Measurements from ENCODE around the gene KRT72. TPM values are rescaled to one million over a fixed set of nuclear protein-coding genes. Genes with fewer than 3 reads are reported as not detected.
A peak's percentile ranks its signal among the peaks of the same experiment; 100 is the strongest.

The KRT72 gene
- total and polyA plus RNA-seq, 4 donors, result not detected

DNA sequence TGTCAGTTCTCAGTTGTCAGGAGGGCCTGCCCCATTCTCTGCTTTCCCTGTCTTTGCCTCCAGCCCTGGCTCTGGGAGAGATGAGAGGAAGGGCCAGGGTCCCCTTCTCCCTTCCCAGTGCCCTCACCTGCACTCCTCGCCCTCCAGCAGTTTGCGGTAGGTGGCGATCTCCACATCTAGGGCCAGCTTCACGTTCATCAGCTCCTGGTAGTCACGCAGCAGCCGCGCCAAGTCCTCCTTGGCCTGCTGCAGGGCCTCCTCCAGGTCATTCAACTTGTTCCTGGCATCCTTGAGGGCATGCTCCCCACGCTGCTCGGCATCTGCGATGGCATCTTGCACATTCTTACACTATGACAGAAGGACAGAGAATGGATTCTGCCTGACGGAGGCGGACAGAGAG, 45.4 kb upstream of the KRT72 start:
- DNase-seq (ENCODE audit: low spot score), result peak; percentile 27
- Histone ChIP-seq H3K4me1 (ENCODE audit: control insufficient read depth in 4 of 4, insufficient read depth in 4 of 4, low read length in 3 of 4) (no peaks in the 10 kb centered on the region), H3K27ac (ENCODE audit: low read depth in 1 of 2, low read length in 2 of 2) (no peak overlapping the region), H3K36me3 (ENCODE audit: control insufficient read depth in 4 of 4, insufficient read depth in 3 of 4, low read depth in 1 of 4, low read length in 3 of 4) (no peaks in the 10 kb centered on the region), H3K27me3 (ENCODE audit: control insufficient read depth in 4 of 4, insufficient read depth in 4 of 4, low read length in 3 of 4) (peaks cover 0 to 3% (median 0%) of the 10 kb centered on the region in 4 donors), H3K4me3 (ENCODE audit: low read depth in 1 of 3, low read length in 3 of 3) (no peak overlapping the region), H3K9me3 (ENCODE audit: control insufficient read depth in 4 of 4, low read length in 3 of 4) (no peaks in the 10 kb centered on the region), H3K9ac (ENCODE audit: low read depth in 1 of 2, low read length in 2 of 2) (no peak overlapping the region)
- TF ChIP-seq GABPA (IDR thresholded peaks at IDR 0.05 in 1 of 2, conservative IDR thresholded peaks at IDR 0.05 in 1 of 2) (no peak), EGR1 (IDR thresholded peaks at IDR 0.05; ENCODE audit: low read depth in 2 of 2) (no peak), RAD21 (IDR thresholded peaks at IDR 0.05) (no peak), TAF1 (conservative IDR thresholded peaks at IDR 0.05) (no peak), JUND (IDR thresholded peaks at IDR 0.05) (no peak), NR2F2 (IDR thresholded peaks at IDR 0.05) (no peak), HNF4A (conservative IDR thresholded peaks at IDR 0.05) (no peak), YY1 (IDR thresholded peaks at IDR 0.05) (no peak), FOXA2 (IDR thresholded peaks at IDR 0.05) (no peak), RXRA (IDR thresholded peaks at IDR 0.05) (no peak), FOXA1 (IDR thresholded peaks at IDR 0.05) (no peak), HNF4G (IDR thresholded peaks at IDR 0.05) (no peak)
- TF ChIP-seq, protein P1, sequence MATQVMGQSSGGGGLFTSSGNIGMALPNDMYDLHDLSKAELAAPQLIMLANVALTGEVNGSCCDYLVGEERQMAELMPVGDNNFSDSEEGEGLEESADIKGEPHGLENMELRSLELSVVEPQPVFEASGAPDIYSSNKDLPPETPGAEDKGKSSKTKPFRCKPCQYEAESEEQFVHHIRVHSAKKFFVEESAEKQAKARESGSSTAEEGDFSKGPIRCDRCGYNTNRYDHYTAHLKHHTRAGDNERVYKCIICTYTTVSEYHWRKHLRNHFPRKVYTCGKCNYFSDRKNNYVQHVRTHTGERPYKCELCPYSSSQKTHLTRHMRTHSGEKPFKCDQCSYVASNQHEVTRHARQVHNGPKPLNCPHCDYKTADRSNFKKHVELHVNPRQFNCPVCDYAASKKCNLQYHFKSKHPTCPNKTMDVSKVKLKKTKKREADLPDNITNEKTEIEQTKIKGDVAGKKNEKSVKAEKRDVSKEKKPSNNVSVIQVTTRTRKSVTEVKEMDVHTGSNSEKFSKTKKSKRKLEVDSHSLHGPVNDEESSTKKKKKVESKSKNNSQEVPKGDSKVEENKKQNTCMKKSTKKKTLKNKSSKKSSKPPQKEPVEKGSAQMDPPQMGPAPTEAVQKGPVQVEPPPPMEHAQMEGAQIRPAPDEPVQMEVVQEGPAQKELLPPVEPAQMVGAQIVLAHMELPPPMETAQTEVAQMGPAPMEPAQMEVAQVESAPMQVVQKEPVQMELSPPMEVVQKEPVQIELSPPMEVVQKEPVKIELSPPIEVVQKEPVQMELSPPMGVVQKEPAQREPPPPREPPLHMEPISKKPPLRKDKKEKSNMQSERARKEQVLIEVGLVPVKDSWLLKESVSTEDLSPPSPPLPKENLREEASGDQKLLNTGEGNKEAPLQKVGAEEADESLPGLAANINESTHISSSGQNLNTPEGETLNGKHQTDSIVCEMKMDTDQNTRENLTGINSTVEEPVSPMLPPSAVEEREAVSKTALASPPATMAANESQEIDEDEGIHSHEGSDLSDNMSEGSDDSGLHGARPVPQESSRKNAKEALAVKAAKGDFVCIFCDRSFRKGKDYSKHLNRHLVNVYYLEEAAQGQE (IDR thresholded peaks at IDR 0.05), result no peak
- TF ChIP-seq, protein P2, sequence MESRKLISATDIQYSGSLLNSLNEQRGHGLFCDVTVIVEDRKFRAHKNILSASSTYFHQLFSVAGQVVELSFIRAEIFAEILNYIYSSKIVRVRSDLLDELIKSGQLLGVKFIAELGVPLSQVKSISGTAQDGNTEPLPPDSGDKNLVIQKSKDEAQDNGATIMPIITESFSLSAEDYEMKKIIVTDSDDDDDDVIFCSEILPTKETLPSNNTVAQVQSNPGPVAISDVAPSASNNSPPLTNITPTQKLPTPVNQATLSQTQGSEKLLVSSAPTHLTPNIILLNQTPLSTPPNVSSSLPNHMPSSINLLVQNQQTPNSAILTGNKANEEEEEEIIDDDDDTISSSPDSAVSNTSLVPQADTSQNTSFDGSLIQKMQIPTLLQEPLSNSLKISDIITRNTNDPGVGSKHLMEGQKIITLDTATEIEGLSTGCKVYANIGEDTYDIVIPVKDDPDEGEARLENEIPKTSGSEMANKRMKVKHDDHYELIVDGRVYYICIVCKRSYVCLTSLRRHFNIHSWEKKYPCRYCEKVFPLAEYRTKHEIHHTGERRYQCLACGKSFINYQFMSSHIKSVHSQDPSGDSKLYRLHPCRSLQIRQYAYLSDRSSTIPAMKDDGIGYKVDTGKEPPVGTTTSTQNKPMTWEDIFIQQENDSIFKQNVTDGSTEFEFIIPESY (IDR thresholded peaks at IDR 0.05), result no peak
- TF ChIP-seq, protein P3, sequence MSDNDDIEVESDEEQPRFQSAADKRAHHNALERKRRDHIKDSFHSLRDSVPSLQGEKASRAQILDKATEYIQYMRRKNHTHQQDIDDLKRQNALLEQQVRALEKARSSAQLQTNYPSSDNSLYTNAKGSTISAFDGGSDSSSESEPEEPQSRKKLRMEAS (IDR thresholded peaks at IDR 0.05), result no peak
- TF ChIP-seq, protein P4, sequence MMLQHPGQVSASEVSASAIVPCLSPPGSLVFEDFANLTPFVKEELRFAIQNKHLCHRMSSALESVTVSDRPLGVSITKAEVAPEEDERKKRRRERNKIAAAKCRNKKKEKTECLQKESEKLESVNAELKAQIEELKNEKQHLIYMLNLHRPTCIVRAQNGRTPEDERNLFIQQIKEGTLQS (IDR thresholded peaks at IDR 0.05), result no peak
- WGBS, result 82% methylated on average over 12 of the region's 12 CpGs

DNA sequence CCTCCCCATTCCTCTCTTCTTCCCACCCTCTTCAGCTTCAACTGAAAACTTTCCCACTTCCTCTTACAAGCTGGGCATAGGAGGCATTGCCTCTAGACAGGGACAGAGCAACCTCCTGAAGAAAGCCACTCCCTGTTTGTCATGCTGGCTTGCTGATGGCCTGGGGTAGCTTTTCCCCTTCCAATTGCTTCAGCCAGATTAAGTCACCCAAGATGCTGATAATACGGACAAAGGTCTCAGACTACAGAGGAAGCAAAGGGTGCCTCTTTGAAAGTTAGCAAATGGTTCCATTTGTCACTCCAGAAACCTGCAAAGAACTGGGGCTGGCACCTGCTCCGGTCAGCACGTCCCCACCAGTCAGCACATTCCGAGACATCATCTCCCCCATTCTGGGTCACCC, 44.7 kb upstream of the KRT72 start:
- no peak for TF ChIP-seq FOXA2 (IDR thresholded peaks at IDR 0.05)

More for the DNA sequence above, 44.7 kb upstream of the KRT72 start:
- Histone ChIP-seq H3K36me3 (ENCODE audit: control insufficient read depth in 4 of 4, insufficient read depth in 3 of 4, low read depth in 1 of 4, low read length in 3 of 4) (no peaks in the 10 kb centered on the region), H3K9me3 (ENCODE audit: control insufficient read depth in 4 of 4, low read length in 3 of 4) (no peaks in the 10 kb centered on the region), H3K27ac (ENCODE audit: low read depth in 1 of 2, low read length in 2 of 2) (no peak overlapping the region), H3K9ac (ENCODE audit: low read depth in 1 of 2, low read length in 2 of 2) (no peak overlapping the region), H3K4me3 (ENCODE audit: low read depth in 1 of 3, low read length in 3 of 3) (no peak overlapping the region), H3K4me1 (ENCODE audit: control insufficient read depth in 4 of 4, insufficient read depth in 4 of 4, low read length in 3 of 4) (no peaks in the 10 kb centered on the region), H3K27me3 (ENCODE audit: control insufficient read depth in 4 of 4, insufficient read depth in 4 of 4, low read length in 3 of 4) (peaks cover 0 to 3% (median 0%) of the 10 kb centered on the region in 4 donors)
- DNase-seq (ENCODE audit: low spot score), result peak; percentile 33
- WGBS, result 69% methylated on average over 4 of the region's 4 CpGs

All from liver (tissue), 9 donors.